GM18861 (cell line): ENCODE measurements around the gene ZMYM2.
"Not testable (repeated sequence)": the region's sequence is repeated elsewhere in the genome, so short reads cannot be mapped to it uniquely, and the experiment has no call there.

ENCODE experiments used
- ATAC-seq: cut with Tn5 transposase; IDR thresholded peaks from one replicate; pipeline ENCODE4 v1.9.1; 2021; ENCODE audit not compliant: unreplicated experiment

The ZMYM2 gene

DNA sequence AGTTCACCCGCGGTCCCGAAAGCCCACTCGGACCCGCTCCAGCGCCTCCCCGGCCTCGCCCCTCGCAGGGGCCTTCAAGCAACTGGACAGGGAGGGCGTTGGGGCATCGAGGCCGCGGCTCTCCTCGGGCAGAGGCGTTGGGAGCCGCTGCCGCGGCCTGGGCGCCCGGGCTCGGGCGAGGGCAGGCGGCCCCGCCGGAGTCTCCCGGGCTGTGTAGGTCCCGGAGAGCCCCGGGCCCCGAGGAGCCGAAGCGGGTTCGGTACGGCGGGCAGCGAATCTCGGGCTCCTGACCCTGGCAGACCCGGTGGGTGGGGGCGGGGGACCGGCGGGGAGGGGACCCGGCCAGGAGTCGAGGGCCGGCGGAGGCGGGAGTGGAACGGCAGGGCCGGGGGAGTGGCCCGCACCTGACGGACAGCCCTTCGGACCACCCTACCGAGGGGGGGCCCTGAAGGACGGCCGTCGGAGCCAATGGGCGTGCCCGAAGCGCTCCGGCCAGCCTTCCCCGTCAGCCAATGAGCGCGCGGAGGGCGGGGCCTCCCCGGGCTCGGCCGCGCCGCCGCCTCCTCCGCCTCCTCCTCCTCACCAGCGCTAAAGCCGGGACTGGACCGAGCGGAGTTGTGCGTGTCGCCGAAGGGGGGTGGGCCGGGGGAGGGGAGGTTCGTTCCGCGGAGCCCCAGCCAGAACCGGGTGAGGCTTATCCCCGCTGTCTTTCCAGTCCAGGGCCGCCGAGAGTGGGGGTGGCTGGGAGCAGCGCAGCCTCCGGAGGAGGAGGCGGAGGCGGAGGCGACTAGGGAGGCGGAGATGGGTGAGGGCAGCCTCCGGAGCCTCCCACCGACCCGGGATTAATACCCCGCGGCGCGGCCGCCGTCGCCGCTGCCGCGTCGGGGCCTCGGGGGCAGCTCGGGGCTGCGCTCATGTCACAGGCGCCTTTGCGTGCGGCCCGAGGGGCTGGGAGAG is at the start of gene ZMYM2:
TSS of gene ZMYM2 (plus strand) at position 573 of the 957 bp plus-strand sequence. CDS start 34,346 bp downstream, outside the sequence.
- peak; percentile 74 for ATAC-seq

GRCh38 chr13:19910336-19911072 is 48.0 kb upstream of the ZMYM2 start:
- no peak for ATAC-seq

DNA sequence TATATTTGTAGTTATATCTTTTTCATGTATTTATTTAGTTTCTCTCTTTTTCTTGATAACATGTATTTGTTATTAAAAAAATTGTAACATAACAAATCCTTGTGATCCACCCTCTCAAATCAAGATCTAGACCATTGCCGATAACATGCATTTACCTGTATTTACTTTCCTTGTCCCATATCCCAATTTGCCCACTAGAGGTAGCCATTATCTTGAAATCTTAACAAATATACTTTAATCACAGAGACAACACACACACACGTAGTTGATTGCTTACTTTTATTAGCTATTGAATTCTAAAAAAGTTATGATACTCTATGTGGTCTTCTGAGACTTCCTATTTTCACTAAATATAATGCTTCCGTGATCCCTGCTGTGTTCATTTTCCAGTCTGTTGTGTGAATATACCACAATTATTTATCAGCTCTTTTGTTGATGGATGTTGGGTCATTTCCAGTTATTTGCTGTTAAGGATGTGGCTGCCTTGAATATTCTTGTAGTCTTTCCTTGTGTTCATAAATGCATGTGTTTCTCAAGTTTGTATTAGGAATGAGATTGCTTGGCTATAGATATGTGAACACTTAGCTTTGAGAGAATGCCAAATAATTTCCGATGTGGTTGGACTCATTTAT is 31.3 kb upstream of the ZMYM2 start:
- ATAC-seq: no peak

GRCh38 chr13:19940106-19940505 is 18.4 kb upstream of the ZMYM2 start:
- ATAC-seq: no peak

DNA sequence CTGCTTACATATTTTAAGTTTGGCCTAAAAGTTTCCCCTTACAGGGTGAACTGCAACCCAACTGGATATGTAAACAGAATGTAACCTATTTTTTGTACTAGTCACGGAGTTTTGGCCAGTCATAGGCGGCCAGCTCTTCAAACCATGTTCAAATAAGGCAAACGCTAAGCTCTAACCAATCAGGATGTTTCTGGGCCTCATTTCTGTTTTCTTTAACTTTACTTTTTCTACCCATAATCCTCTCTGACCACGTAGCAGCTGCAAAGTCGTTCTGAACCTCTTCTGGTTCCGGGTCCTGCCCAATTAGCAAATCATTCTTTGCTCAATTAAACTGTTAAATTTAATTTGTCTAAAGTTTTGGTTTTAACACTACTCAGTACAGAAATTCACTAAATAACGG is 8.2 kb upstream of the ZMYM2 start:
- ATAC-seq: no peak

DNA sequence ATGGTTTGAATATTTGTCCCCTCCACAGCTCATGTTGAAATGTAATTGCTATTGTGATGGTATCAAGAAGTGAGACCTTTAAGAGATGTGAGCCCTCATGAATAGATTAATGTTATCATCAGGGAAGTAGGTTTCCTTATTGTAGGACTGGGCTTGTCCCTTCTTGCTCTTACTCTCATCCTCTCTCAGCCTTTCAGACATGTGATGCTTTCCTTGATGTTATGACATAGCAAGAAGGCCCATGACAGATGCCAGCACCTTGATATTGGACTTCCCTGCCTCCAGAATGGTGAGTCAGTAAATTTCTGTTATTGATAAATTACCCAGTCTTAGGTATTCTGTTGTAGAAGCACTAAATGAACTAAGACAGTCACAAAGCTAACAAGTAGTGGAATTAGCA is 5.7 kb upstream of the ZMYM2 start:
- ATAC-seq: no peak

GRCh38 chr13:19955873-19956559 is 2.5 kb upstream of the ZMYM2 start:
- ATAC-seq: no peak

DNA sequence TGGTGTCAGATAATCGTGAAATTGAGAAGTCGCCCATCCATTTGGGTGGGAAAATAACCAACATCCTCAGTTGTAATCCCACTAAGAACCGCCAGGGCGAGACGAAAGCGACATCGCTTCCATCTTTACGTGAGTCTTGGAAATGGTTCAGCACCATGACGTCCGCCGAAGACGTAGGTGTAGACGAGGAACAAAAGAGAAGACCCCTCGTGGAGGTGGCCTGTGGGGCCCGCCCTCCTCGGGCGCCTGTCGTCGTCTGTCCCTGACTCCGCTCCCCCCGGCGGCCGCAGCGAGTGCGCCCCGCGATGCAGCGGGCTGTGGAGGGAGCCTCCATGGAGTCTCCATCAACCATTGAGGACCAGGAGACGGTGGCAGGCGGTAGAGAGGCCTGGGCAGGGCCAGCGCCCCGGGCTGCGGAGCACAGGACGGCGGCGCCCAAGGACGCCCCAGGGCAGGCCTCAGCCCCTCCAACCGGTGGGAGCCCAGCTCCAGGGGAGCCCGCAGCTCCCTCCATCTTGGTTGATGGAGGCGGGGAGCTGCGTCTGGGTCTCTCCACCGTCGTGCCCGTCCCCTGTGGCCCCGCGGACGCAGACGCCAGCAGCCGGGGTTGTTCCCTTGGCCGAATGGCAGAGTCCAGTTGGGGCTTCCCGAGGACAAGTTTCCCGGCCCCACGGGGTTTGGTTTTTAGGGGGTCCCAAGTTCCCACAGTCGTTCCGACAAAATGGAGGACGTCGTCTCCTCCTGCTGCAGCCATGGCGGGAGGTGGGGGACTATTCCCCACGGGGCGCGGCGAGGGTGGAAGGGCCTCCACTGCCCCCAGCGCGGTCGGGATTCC is 990 bp upstream of the ZMYM2 start:
- peak; percentile 1 for ATAC-seq

DNA sequence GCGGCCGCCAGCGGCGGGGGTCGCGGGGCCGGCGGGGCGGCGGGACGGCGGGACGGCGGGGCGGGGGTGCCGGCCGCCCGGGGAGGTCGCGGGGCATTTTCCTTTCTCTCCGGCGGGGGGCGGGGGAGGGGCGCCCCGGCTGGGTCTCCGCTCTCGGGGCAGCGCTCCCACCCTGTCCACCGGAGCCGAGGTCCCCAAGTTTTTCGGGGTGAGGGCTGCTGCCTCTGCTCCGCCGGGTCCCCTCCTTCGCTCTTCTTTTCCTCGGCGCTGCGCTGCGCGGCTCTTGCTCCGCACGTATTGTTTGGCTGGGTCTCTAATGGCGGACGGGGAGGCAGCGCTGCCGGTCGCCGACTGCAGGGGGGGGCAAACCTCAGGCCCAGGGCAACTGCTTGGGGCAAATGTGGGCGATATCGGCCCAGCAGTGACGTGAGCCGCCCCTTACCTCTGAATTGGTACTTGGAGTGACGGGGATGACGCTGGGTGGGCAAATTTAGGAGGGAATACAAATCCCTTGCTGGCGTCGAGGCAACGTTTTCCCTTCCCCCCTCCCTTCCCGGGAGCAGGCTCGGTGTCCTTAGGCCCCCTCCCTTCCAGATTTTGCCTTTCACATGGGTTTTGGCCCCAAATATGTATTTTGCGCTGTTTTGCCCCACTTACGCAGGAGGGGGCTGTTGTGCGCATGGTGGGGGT is 759 bp downstream of the ZMYM2 start:
- no peak for ATAC-seq

GRCh38 chr13:19959831-19960652 is 1.5 kb downstream of the ZMYM2 start:
- ATAC-seq: peak; percentile 37

- no peak for ATAC-seq
Measured at GRCh38 chr13:19960653-19960976, 2.1 kb downstream of the ZMYM2 start.

- no peak for ATAC-seq
Measured at GRCh38 chr13:19961489-19961888, 3.0 kb downstream of the ZMYM2 start.

DNA sequence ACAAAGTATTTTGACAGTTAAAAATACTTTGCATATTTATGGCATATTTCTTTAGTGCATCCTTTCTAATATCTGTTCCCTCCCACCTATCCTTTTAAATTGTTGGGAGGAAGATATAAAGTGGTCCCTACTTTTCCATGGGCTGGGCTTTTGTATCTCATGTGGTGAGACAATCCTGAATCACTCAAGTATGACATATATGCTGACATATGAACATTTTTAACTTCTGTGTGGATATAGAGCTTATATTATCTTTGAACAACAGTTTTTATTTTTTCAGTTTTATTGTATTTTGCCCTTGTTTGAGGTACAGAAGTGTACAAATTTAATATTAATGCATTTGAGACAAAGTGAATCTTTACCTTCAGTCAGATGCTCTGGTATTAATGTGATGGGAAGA is 3.4 kb downstream of the ZMYM2 start:
- ATAC-seq: no peak

DNA sequence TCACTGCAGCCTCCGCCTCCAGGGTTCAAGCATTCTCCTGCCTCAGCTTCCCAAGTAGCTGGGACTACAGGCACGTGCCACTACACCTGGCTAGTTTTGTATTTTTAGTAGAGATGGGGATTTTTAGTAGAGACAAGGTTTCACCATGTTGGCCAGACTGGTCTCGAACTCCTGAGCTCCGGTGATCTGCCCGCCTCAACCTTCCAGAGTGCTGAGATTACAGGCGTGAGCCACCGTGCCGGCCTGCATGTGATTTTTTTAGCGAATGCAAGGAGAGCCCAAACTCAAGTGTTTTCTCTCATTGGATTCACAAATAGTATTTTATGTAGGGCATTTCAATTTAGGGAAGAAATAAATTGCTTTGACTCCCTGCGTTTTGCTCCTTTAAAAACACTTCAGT is 4.4 kb downstream of the ZMYM2 start:
- no peak for ATAC-seq

GRCh38 chr13:19967621-19968020 is 9.1 kb downstream of the ZMYM2 start:
- peak; percentile 44 for ATAC-seq

GRCh38 chr13:19974498-19975009 is 16.0 kb downstream of the ZMYM2 start:
- not testable (repeated sequence) for ATAC-seq

DNA sequence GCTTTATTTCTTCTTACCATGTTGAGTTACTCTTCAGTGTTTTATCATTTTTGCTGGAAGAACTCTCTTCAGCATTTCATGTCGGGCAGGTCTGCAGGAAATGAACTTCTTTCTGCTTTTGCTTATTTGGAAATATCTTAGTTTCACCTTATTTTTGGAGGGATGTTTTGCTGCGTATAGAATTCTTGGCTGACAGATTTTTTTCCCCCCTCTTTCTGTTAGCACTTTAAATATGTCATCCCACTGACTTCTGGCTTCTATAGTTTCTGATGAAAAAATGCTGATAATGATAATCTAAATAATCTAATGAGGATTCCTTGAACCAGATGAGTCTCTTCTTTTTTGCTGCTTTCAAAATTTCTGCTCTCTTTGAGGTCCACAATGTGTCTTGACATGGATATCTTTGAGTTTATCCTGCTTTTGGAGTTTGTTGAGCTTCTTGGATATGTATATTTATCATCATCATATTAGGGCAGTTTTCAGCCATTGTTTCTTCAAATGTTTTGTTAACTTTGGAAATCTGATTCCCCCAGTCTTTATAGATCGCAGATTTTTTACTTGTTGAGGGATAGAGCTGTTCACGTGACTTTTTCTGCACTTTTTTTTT is 20.4 kb downstream of the ZMYM2 start:
- ATAC-seq: no peak

GRCh38 chr13:19981685-19982238 is 23.2 kb downstream of the ZMYM2 start:
- ATAC-seq: no peak
